K562 (cell line): Measurements from ENCODE around the gene OTOGL. TPM values are rescaled to one million over a fixed set of nuclear protein-coding genes. Genes with fewer than 3 reads are reported as not detected.

Source experiments
- ATAC-seq: fragments of 200-7000 bp; cut with Tn5 transposase; 3 replicates; pipeline ENCODE4 v1.9.1; 2020; ENCODE audit warnings: moderate library complexity
- BruUV-seq: library from RNA; stranded (reverse); fragments of 400-500 nt; replicated peaks from 2 replicates; lab custom pipeline; 2021; lab: Mats Ljungman, UMichigan
- CTCF ChIA-PET: fragments of 300-600 bp; formaldehyde crosslinking; extraction: SDS; loops from one replicate; lab custom pipeline; 2021; ENCODE audit warnings: low intra/inter-chr PET ratio; lab: Yijun Ruan, JAX
- POLR2A ChIA-PET: fragments of 300-600, 350-650 bp; sonication (Branson Sonifier 250); formaldehyde crosslinking; extraction: SDS; loops from one replicate; lab custom pipeline; 2021; ENCODE audit warnings: antibody characterized with exemption, inconsistent platforms; lab: Yijun Ruan, JAX
- DNase-seq, 4 experiments: peaks; one replicate each; pipeline versions ENCODE4 v3.0.0 to v3.0.0-alpha.2; 2011 to 2018; ENCODE audit warnings: low spot score in 3 of 4, mixed read lengths in 3 of 4; ENCODE audit errors: extremely low read depth in 1 of 4
- FAIRE-seq: peaks from 2 replicates; lab custom pipeline; 2011; peaks lifted over from hg19 to GRCh38; lab: Jason Lieb, UNC
- H2AFZ ChIP-seq: 2 replicates; pipeline ENCODE4 v1.6.0; 2011; ENCODE audit warnings: low read depth, low read length, control low read depth, inconsistent platforms
- H3K27ac ChIP-seq: fragments of 200-600 bp; 3 replicates; pipeline ENCODE4 v1.8.0; 2011; ENCODE audit warnings: low read depth, mild to moderate bottlenecking, control low read depth, inconsistent platforms, low read length, moderate library complexity, mixed read lengths; ENCODE audit errors: extremely low read depth
- H3K27me3 ChIP-seq, 2 experiments: fragments of 300-600 bp in 1 of 2; 2 replicates in 1 of 2; 3 replicates in 1 of 2; pipeline versions ENCODE4 v1.6.0 to v1.8.0; 2011; ENCODE audit warnings: inconsistent platforms in 2 of 2, low read length in 2 of 2, mild to moderate bottlenecking in 1 of 2, mixed read lengths in 1 of 2, moderate library complexity in 1 of 2; ENCODE audit not compliant: control insufficient read depth in 2 of 2, insufficient read depth in 2 of 2
- H3K36me3 ChIP-seq: fragments of 300-600 bp; 3 replicates; pipeline ENCODE4 v1.8.0; 2011; ENCODE audit warnings: mild to moderate bottlenecking, low read length, inconsistent platforms; ENCODE audit not compliant: control insufficient read depth, insufficient read depth
- H3K4me1 ChIP-seq, 2 experiments: fragments of 200-600 bp in 1 of 2; replicated peaks in 1 of 2; 2 replicates in 1 of 2; 3 replicates in 1 of 2; pipeline versions ENCODE4 v1.5.1 to v1.8.0; 2011; ENCODE audit warnings: inconsistent platforms in 2 of 2, low read length in 2 of 2, mild to moderate bottlenecking in 1 of 2, mixed read lengths in 1 of 2, moderate library complexity in 1 of 2; ENCODE audit not compliant: control insufficient read depth in 2 of 2, insufficient read depth in 2 of 2
- H3K4me2 ChIP-seq: 2 replicates; pipeline ENCODE4 v1.6.1; 2011; ENCODE audit warnings: low read length, control low read depth, inconsistent platforms, mixed read lengths; ENCODE audit not compliant: insufficient read depth
- H3K4me3 ChIP-seq: fragments of 200-600 bp; sonication (generic), shearing (Covaris generic); 2 replicates; pipeline ENCODE4 v1.5.1; 2016; ENCODE audit warnings: control low read depth, inconsistent platforms
- H3K79me2 ChIP-seq: fragments of 200-600 bp; 3 replicates; pipeline ENCODE4 v1.8.0; 2011; ENCODE audit warnings: low read length, inconsistent platforms; ENCODE audit not compliant: control insufficient read depth, insufficient read depth
- H3K9ac ChIP-seq, 2 experiments: 2 replicates each; pipeline versions ENCODE4 v1.6.0 to v1.6.1; 2011; ENCODE audit warnings: low read depth in 2 of 2, low read length in 2 of 2, control low read depth in 1 of 2, inconsistent platforms in 1 of 2, mild to moderate bottlenecking in 1 of 2, mixed read lengths in 1 of 2; ENCODE audit not compliant: insufficient read depth in 1 of 2
- H3K9me1 ChIP-seq: one replicate; pipeline ENCODE4 v1.6.0; 2011; ENCODE audit warnings: inconsistent platforms, mild to moderate bottlenecking, low read length, moderate library complexity; ENCODE audit not compliant: control insufficient read depth, insufficient read depth
- H3K9me3 ChIP-seq: replicated peaks from 2 replicates; pipeline ENCODE4 v1.5.1; 2011; ENCODE audit warnings: low read depth, low read length, inconsistent platforms; ENCODE audit not compliant: control insufficient read depth, insufficient read depth
- H4K20me1 ChIP-seq: replicated peaks from 2 replicates; pipeline ENCODE4 v1.6.1; 2011; ENCODE audit warnings: low read length, inconsistent platforms, mixed read lengths; ENCODE audit not compliant: control insufficient read depth, insufficient read depth
- CTCF ChIP-seq, 3 experiments: IDR thresholded peaks in 2 of 3; conservative IDR thresholded peaks in 1 of 3; 2 replicates each; pipeline ENCODE4 v1.5.1; 2011 to 2012; ENCODE audit warnings: low read length in 3 of 3, mild to moderate bottlenecking in 3 of 3, control low read depth in 2 of 3, improper control_type of control experiment in 1 of 3, inconsistent platforms in 1 of 3, low read depth in 1 of 3, mixed read lengths in 1 of 3, moderate library complexity in 1 of 3; ENCODE audit not compliant: insufficient read depth in 2 of 3
- RAD21 ChIP-seq, 2 experiments: fragments of 250-450 bp in 1 of 2; fragments of 450-650 bp in 1 of 2; sonication (Bioruptor Pico) in 1 of 2; formaldehyde crosslinking in 1 of 2; IDR thresholded peaks in 1 of 2; conservative IDR thresholded peaks in 1 of 2; 2 replicates each; pipeline versions ENCODE4 v1.4.0 to v1.8.0; 2020 to 2022; ENCODE audit warnings: mild to moderate bottlenecking in 2 of 2, moderate library complexity in 1 of 2
- XRCC3 ChIP-seq: fragments of 450-650 bp; IDR thresholded peaks from 2 replicates; pipeline ENCODE4 v1.6.1; 2017; ENCODE audit warnings: mild to moderate bottlenecking, moderate library complexity
- WGBS: fragments of 100-300 bp; shearing (Covaris generic); methylation state at CpG from one replicate; pipeline ENCODE4 v1.1.6; 2016; ENCODE audit warnings: low coverage, mixed read lengths; ENCODE audit not compliant: insufficient coverage; ENCODE audit errors: missing lambda C conversion rate; 5-methylcytosine and 5-hydroxymethylcytosine counted together
- in situ Hi-C: fragments of 300-500 bp; cut with MboI; formaldehyde crosslinking; loops from 4 replicates; pipeline ENCODE4 v1.15.0; 2018; ENCODE audit warnings: inconsistent platforms, mixed read lengths
- intact Hi-C: fragments of 100-400 bp; cut with micrococcal nuclease; formaldehyde crosslinking; loops from 2 replicates; pipeline ENCODE4 v1.14.2; 2022
- polyA plus RNA-seq, 8 experiments: library from polyadenylated mRNA; depleted of rRNA in 4 of 8; stranded (reverse) in 5 of 8; unstranded in 3 of 8; fragments of >200 nt; fragmentation: Nextera tagmentation in 2 of 8; fragmentation: Illumina TruSeq in 1 of 8; extraction: Ambion mirVana in 2 of 8; extraction: Trizol in 1 of 8; gene quantifications; 2 replicates each; pipeline versions ENCODE4 v1.2.1 to v1.2.3, GENCODE V29; 2011 to 2014; ENCODE audit warnings: inconsistent platforms in 1 of 8, missing spikeins in 1 of 8
- total RNA-seq, 7 experiments: library from RNA; depleted of rRNA in 6 of 7; stranded (reverse); fragments of >200 nt in 6 of 7; fragmentation: Illumina TruSeq in 2 of 7; extraction: Trizol in 2 of 7; gene quantifications; 2 replicates each; pipeline versions ENCODE4 v1.2.1 to v1.2.3, GENCODE V29; 2011 to 2021; ENCODE audit warnings: low replicate concordance in 1 of 7
- TF ChIP-seq, protein P1 (sequence below): fragments of 450-650 bp; formaldehyde crosslinking; IDR thresholded peaks from 2 replicates; pipeline ENCODE4 v1.4.0; 2020; ENCODE audit warnings: mild to moderate bottlenecking, moderate library complexity
- TF ChIP-seq, protein P2 (sequence below), 2 experiments: fragments of 450-650 bp; formaldehyde crosslinking in 1 of 2; IDR thresholded peaks; 2 replicates each; pipeline versions ENCODE4 v1.4.0 to v1.6.1; 2014 to 2020; ENCODE audit warnings: mild to moderate bottlenecking in 2 of 2, borderline replicate concordance in 1 of 2, low read depth in 1 of 2

Gene OTOGL
- total and polyA plus RNA-seq, 9 of the 15 experiments (the other 6 are each of a cell fraction or from before 2014, with no cell fraction given): 0.02 to 0.03 TPM; not detected in 7

GRCh38 chr12:80412343-80412953 lies 313.1 kb downstream of the OTOGL start:
- Histone ChIP-seq H3K4me3 (no peak overlapping the region), H3K9ac (no peak overlapping the region), H3K4me2 (no peak overlapping the region), H3K79me2 (no peaks in the 10 kb centered on the region), H3K9me3 (no peaks in the 10 kb centered on the region), H3K27me3 (no peaks in the 10 kb centered on the region), H3K4me1 (no peaks in the 10 kb centered on the region), H3K36me3 (no peaks in the 10 kb centered on the region), H4K20me1 (no peaks in the 10 kb centered on the region), H2AFZ (no peak overlapping the region), H3K9me1 (no peaks in the 10 kb centered on the region), H3K27ac (no peak overlapping the region)
- in situ Hi-C loops: no loop called here
- intact Hi-C loops: loop anchor here (10.0 kb wide), 1 partner anchor 1212 kb away; no protein-coding TSS in a partner anchor
- BruUV-seq: no TSS peak
- ATAC-seq (0 out of 3 replicates have a peak, but pooled peaks have one; percentile 47), DNase-seq (peak; percentile 14 to 42 (median 24)), FAIRE-seq (no peak)
- POLR2A ChIA-PET: no interaction called here
- TF ChIP-seq RAD21 (CRISPR knock-in tag; conservative IDR thresholded peaks at IDR 0.05 in 1 of 2, IDR thresholded peaks at IDR 0.05 in 1 of 2): peak; percentile 43 to 64; a peak in 3 of 4 replicates
- TF ChIP-seq, protein P1, sequence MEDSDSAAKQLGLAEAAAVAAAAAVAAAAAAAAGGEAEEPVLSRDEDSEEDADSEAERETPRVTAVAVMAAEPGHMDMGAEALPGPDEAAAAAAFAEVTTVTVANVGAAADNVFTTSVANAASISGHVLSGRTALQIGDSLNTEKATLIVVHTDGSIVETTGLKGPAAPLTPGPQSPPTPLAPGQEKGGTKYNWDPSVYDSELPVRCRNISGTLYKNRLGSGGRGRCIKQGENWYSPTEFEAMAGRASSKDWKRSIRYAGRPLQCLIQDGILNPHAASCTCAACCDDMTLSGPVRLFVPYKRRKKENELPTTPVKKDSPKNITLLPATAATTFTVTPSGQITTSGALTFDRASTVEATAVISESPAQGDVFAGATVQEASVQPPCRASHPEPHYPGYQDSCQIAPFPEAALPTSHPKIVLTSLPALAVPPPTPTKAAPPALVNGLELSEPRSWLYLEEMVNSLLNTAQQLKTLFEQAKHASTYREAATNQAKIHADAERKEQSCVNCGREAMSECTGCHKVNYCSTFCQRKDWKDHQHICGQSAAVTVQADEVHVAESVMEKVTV (CRISPR knock-in tag): 0 out of 2 replicates have a peak, but pooled peaks have one; percentile 28
- TF ChIP-seq XRCC3: no peak
- TF ChIP-seq, protein P2, sequence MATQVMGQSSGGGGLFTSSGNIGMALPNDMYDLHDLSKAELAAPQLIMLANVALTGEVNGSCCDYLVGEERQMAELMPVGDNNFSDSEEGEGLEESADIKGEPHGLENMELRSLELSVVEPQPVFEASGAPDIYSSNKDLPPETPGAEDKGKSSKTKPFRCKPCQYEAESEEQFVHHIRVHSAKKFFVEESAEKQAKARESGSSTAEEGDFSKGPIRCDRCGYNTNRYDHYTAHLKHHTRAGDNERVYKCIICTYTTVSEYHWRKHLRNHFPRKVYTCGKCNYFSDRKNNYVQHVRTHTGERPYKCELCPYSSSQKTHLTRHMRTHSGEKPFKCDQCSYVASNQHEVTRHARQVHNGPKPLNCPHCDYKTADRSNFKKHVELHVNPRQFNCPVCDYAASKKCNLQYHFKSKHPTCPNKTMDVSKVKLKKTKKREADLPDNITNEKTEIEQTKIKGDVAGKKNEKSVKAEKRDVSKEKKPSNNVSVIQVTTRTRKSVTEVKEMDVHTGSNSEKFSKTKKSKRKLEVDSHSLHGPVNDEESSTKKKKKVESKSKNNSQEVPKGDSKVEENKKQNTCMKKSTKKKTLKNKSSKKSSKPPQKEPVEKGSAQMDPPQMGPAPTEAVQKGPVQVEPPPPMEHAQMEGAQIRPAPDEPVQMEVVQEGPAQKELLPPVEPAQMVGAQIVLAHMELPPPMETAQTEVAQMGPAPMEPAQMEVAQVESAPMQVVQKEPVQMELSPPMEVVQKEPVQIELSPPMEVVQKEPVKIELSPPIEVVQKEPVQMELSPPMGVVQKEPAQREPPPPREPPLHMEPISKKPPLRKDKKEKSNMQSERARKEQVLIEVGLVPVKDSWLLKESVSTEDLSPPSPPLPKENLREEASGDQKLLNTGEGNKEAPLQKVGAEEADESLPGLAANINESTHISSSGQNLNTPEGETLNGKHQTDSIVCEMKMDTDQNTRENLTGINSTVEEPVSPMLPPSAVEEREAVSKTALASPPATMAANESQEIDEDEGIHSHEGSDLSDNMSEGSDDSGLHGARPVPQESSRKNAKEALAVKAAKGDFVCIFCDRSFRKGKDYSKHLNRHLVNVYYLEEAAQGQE (IDR thresholded peaks at IDR 0.05; ENCODE audit: borderline replicate concordance): peak; percentile 11; the same call in 1 of the 2 replicates
- TF ChIP-seq, protein P2 (CRISPR knock-in tag; IDR thresholded peaks at IDR 0.05; ENCODE audit: low read depth): no peak
- TF ChIP-seq CTCF (IDR thresholded peaks at IDR 0.05 in 2 of 3, conservative IDR thresholded peaks at IDR 0.05 in 1 of 3; ENCODE audit: insufficient read depth in 2 of 3, low read depth in 1 of 3, low read length in 3 of 3): peak in 2 of 3 experiments; percentile 34 to 55; a peak in 3 of 6 replicates
- CTCF ChIA-PET: interaction anchor here (0.6 kb wide), 1 partner anchor 352 kb away, joined by 3 read pairs; no protein-coding TSS in a partner anchor
- 0% methylated on average over 3 of the region's 3 CpGs for WGBS
